ENCODE results near the gene OLAH. TPM values are rescaled to one million over a fixed set of nuclear protein-coding genes. Genes with fewer than 3 reads are reported as not detected.

The OLAH gene
- total RNA-seq, 1 experiment from 2014 or later, result not detected

DNA sequence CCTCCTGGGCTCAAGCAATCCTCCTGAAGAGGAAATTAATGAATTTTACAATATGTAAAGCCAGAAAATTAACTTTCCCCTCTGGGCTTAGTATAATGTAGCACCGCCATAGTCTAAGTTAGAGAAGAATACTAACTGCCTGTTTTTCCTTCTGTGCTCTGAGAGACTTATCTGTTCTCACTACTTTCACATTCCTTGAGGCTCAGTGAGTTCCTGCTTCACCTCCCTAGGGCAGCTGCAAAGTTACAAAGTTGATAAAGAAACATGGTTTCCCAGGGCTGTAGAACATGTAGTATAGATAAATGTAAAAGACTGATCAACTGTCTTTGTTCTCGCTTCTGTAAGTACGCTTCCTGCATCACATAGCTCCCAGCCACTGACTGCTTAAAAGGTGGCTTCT, 16.0 kb upstream of the OLAH start:
- H3K27me3 ChIP-seq (ENCODE audit: low read length), result no peaks in the 10 kb centered on the region
- no peak for DNase-seq
- H3K79me2 ChIP-seq (ENCODE audit: low read length), result no peaks in the 10 kb centered on the region
- no peak overlapping the region for H2AFZ ChIP-seq (ENCODE audit: low read length)
- H3K36me3 ChIP-seq (ENCODE audit: insufficient read depth, low read length), result no peaks in the 10 kb centered on the region
- no peak overlapping the region for H3K9ac ChIP-seq (ENCODE audit: low read length)
- no peak overlapping the region for H3K27ac ChIP-seq (ENCODE audit: low read length)
- H3K4me1 ChIP-seq (ENCODE audit: low read length), result no peaks in the 10 kb centered on the region
- no peaks in the 10 kb centered on the region for H4K20me1 ChIP-seq (ENCODE audit: insufficient read depth, low read depth, low read length)
- H3K4me3 ChIP-seq (ENCODE audit: low read length), result no peak overlapping the region
- no peaks in the 10 kb centered on the region for H3K9me3 ChIP-seq (ENCODE audit: low read length)
- H3K4me2 ChIP-seq (ENCODE audit: low read depth, low read length, poor library complexity, severe bottlenecking), result no peak overlapping the region
- H3K9me2 ChIP-seq (replicated peaks; ENCODE audit: insufficient read depth, low read length), result no peaks in the 10 kb centered on the region

DNA sequence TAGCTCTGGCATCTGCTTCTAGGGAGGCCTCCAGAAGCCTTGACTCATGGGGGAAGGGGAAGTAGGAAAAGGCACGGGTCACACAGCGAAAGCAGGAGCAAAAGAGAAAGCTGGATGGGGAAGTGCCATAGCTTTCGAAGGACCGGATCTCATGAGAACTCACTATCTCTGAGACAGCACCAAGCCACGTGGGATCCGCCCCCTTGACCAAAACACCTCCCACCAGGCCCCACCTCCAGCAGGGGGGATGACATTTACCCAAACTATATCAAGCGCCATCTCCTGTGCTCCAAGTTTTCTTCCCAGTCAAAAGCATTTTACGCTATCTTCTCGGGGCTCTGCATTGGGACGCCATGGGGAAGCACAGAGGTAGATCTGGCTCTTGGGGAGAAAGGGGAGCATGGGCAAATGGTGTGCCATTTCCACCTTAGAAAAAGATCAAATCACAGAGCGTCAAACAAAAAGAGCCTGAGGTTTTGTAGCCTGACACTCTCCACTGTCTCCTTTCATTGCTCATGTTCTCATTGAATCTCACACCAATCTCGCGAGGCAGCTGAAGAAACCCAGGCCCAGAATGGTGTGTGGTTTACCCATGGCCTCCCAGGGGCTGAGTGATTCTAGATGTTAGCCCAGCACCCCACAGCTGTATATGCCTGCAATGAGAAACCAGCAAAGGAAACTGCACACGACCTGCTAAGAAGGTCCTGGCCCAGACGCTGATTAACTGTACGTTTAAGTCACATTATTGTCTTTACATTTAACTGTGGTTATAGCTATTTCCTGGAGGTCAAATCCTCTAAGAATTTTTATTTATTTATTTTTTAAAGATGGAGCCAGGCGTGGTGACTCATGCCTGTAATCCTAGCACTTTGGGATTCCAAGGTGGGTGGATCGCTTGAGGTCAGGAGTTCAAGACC, 8.1 kb upstream of the OLAH start:
- H2AFZ ChIP-seq (ENCODE audit: low read length), result no peak overlapping the region
- H3K4me1 ChIP-seq (ENCODE audit: low read length), result peaks cover 11% of the 10 kb centered on the region
- no peaks in the 10 kb centered on the region for H3K36me3 ChIP-seq (ENCODE audit: insufficient read depth, low read length)
- H3K4me2 ChIP-seq (ENCODE audit: low read depth, low read length, poor library complexity, severe bottlenecking), result no peak overlapping the region
- no peak overlapping the region for H3K27ac ChIP-seq (ENCODE audit: low read length)
- no peaks in the 10 kb centered on the region for H3K9me3 ChIP-seq (ENCODE audit: low read length)
- H3K9me2 ChIP-seq (replicated peaks; ENCODE audit: insufficient read depth, low read length), result no peaks in the 10 kb centered on the region
- H3K9ac ChIP-seq (ENCODE audit: low read length), result no peak overlapping the region
- no peak overlapping the region for H3K4me3 ChIP-seq (ENCODE audit: low read length)
- H3K79me2 ChIP-seq (ENCODE audit: low read length), result no peaks in the 10 kb centered on the region
- H3K27me3 ChIP-seq (ENCODE audit: low read length), result no peaks in the 10 kb centered on the region
- DNase-seq, result no peak
- no peaks in the 10 kb centered on the region for H4K20me1 ChIP-seq (ENCODE audit: insufficient read depth, low read depth, low read length)

DNA sequence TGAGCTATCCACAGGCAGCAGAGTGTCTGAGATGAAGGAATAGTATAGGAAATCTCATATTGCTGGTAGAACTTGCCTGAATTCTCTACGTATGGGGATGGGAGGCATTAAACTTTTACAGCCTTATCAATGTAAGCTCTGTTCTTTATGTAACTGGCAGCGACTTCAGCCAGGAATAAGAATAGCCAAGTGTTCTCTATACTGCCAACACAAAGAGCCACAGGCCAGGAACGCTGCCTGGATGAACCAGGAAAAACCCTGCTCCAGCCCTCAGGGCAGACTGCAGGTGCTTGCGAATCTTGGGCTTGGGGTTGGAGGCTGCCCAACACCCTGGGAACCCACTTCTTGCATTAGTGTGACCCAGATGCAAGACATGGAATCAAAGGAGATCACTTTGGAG, 6.1 kb upstream of the OLAH start:
- H3K4me2 ChIP-seq (ENCODE audit: low read depth, low read length, poor library complexity, severe bottlenecking), result no peak overlapping the region
- no peak overlapping the region for H2AFZ ChIP-seq (ENCODE audit: low read length)
- H3K9me3 ChIP-seq (ENCODE audit: low read length), result no peaks in the 10 kb centered on the region
- H3K36me3 ChIP-seq (ENCODE audit: insufficient read depth, low read length), result no peaks in the 10 kb centered on the region
- H3K9me2 ChIP-seq (replicated peaks; ENCODE audit: insufficient read depth, low read length), result no peaks in the 10 kb centered on the region
- no peaks in the 10 kb centered on the region for H3K79me2 ChIP-seq (ENCODE audit: low read length)
- no peaks in the 10 kb centered on the region for H3K27me3 ChIP-seq (ENCODE audit: low read length)
- H3K27ac ChIP-seq (ENCODE audit: low read length), result no peak overlapping the region
- H3K9ac ChIP-seq (ENCODE audit: low read length), result no peak overlapping the region
- peaks cover 11% of the 10 kb centered on the region for H3K4me1 ChIP-seq (ENCODE audit: low read length)
- no peak overlapping the region for H3K4me3 ChIP-seq (ENCODE audit: low read length)
- no peaks in the 10 kb centered on the region for H4K20me1 ChIP-seq (ENCODE audit: insufficient read depth, low read depth, low read length)
- no peak for DNase-seq

DNA sequence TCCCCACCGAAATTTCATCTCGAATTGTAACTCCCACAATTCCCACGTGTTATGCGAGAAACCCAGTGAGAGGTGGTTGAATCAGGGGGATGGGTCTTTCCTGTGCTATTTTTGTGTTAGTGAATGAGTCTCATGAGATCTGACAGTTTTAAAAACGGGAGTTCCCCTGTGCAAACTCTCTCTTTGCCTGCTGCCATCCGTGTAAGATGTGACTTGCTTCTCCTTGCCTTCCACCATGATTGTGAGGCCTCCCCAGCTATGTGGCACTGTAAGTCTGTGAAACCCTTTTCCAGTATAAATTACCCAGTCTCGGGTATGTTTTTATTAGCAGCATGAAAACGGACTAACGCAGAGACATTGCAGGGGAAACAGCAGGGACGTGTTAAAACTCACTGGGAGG, 5.3 kb upstream of the OLAH start:
- no peak overlapping the region for H2AFZ ChIP-seq (ENCODE audit: low read length)
- H3K27ac ChIP-seq (ENCODE audit: low read length), result no peak overlapping the region
- DNase-seq, result no peak
- H3K27me3 ChIP-seq (ENCODE audit: low read length), result no peaks in the 10 kb centered on the region
- no peaks in the 10 kb centered on the region for H3K9me2 ChIP-seq (replicated peaks; ENCODE audit: insufficient read depth, low read length)
- no peaks in the 10 kb centered on the region for H3K79me2 ChIP-seq (ENCODE audit: low read length)
- H3K4me3 ChIP-seq (ENCODE audit: low read length), result no peak overlapping the region
- H4K20me1 ChIP-seq (ENCODE audit: insufficient read depth, low read depth, low read length), result no peaks in the 10 kb centered on the region
- no peaks in the 10 kb centered on the region for H3K9me3 ChIP-seq (ENCODE audit: low read length)
- H3K4me2 ChIP-seq (ENCODE audit: low read depth, low read length, poor library complexity, severe bottlenecking), result no peak overlapping the region
- H3K4me1 ChIP-seq (ENCODE audit: low read length), result peaks cover 11% of the 10 kb centered on the region
- no peaks in the 10 kb centered on the region for H3K36me3 ChIP-seq (ENCODE audit: insufficient read depth, low read length)
- no peak overlapping the region for H3K9ac ChIP-seq (ENCODE audit: low read length)

DNA sequence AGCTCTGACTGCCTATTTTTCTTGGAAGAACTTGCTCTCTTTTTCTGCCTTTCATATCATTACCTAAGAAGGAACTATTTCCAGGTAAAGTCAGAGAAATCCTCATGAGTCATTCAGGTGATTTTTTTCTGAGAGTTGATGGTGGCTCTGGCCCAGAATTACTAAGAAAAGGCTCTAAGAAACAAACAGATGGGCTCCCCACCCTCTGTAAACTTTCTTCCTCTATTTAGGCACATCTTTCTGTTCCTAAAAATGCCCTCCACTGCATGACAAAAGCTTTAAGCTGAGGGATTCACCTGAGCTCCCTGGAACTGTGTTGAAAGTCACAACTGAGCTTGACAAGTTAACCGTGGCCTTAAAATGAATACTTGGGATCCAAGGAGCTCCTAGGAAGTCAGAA, 1.6 kb downstream of the OLAH start:
- H3K27me3 ChIP-seq (ENCODE audit: low read length), result no peaks in the 10 kb centered on the region

DNA sequence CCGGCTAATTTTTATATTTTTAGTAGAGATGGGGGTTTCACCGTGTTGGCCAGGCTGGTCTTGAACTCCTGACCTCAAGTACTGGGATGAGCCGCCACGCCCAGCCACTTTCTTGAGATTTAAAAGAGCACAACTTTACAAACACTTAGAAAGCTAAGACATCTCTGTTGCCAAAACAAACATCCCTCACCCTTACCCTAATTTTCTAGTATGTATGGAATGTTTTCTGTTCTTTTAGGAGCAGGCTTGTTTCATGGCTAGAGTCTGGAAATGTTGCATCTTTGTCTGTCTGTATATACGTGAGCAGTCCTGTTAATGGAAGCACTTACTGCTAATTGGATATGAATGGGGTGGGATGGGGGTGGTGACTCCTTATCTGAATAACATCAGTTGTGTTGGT, 2.9 kb downstream of the OLAH start:
- Histone ChIP-seq H4K20me1 (ENCODE audit: insufficient read depth, low read depth, low read length) (no peaks in the 10 kb centered on the region), H2AFZ (ENCODE audit: low read length) (no peak overlapping the region), H3K9me3 (ENCODE audit: low read length) (no peaks in the 10 kb centered on the region), H3K79me2 (ENCODE audit: low read length) (no peaks in the 10 kb centered on the region), H3K27me3 (ENCODE audit: low read length) (no peaks in the 10 kb centered on the region), H3K4me3 (ENCODE audit: low read length) (no peak overlapping the region), H3K4me2 (ENCODE audit: low read depth, low read length, poor library complexity, severe bottlenecking) (no peak overlapping the region), H3K9ac (ENCODE audit: low read length) (no peak overlapping the region), H3K9me2 (replicated peaks; ENCODE audit: insufficient read depth, low read length) (no peaks in the 10 kb centered on the region), H3K4me1 (ENCODE audit: low read length) (no peaks in the 10 kb centered on the region), H3K27ac (ENCODE audit: low read length) (no peak overlapping the region), H3K36me3 (ENCODE audit: insufficient read depth, low read length) (no peaks in the 10 kb centered on the region)
- no peak for DNase-seq

More for the DNA sequence above, 1.6 kb downstream of the OLAH start:
- Histone ChIP-seq H4K20me1 (ENCODE audit: insufficient read depth, low read depth, low read length) (no peaks in the 10 kb centered on the region), H3K4me1 (ENCODE audit: low read length) (no peaks in the 10 kb centered on the region), H2AFZ (ENCODE audit: low read length) (no peak overlapping the region), H3K4me3 (ENCODE audit: low read length) (no peak overlapping the region), H3K9me2 (replicated peaks; ENCODE audit: insufficient read depth, low read length) (no peaks in the 10 kb centered on the region), H3K9me3 (ENCODE audit: low read length) (no peaks in the 10 kb centered on the region), H3K9ac (ENCODE audit: low read length) (no peak overlapping the region), H3K79me2 (ENCODE audit: low read length) (no peaks in the 10 kb centered on the region), H3K36me3 (ENCODE audit: insufficient read depth, low read length) (no peaks in the 10 kb centered on the region), H3K27ac (ENCODE audit: low read length) (no peak overlapping the region), H3K4me2 (ENCODE audit: low read depth, low read length, poor library complexity, severe bottlenecking) (no peak overlapping the region)
- no peak for DNase-seq

DNA sequence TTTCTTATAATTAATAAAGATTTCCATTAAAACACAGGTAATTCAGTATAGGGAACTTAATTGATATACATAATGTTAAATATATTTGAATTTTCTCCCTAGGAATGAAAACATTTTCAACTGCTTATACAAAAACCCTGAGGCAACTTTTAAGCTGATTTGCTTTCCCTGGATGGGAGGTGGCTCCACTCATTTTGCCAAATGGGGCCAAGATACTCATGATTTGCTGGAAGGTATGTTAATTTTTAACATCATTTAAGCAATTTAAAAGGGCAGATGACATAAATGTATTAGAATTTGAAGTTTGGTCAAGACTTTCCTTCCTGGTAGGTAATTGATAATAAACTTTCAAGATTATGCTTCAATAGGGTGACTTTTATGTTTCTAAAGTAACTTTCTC, 5.8 kb downstream of the OLAH start:
- Histone ChIP-seq H3K36me3 (ENCODE audit: insufficient read depth, low read length) (no peaks in the 10 kb centered on the region), H2AFZ (ENCODE audit: low read length) (no peak overlapping the region), H3K4me2 (ENCODE audit: low read depth, low read length, poor library complexity, severe bottlenecking) (no peak overlapping the region), H3K27me3 (ENCODE audit: low read length) (no peaks in the 10 kb centered on the region), H3K4me3 (ENCODE audit: low read length) (no peak overlapping the region), H3K4me1 (ENCODE audit: low read length) (no peaks in the 10 kb centered on the region), H4K20me1 (ENCODE audit: insufficient read depth, low read depth, low read length) (no peaks in the 10 kb centered on the region), H3K79me2 (ENCODE audit: low read length) (no peaks in the 10 kb centered on the region), H3K27ac (ENCODE audit: low read length) (no peak overlapping the region), H3K9ac (ENCODE audit: low read length) (no peak overlapping the region), H3K9me2 (replicated peaks; ENCODE audit: insufficient read depth, low read length) (no peaks in the 10 kb centered on the region), H3K9me3 (ENCODE audit: low read length) (no peaks in the 10 kb centered on the region)
- no peak for DNase-seq

DNA sequence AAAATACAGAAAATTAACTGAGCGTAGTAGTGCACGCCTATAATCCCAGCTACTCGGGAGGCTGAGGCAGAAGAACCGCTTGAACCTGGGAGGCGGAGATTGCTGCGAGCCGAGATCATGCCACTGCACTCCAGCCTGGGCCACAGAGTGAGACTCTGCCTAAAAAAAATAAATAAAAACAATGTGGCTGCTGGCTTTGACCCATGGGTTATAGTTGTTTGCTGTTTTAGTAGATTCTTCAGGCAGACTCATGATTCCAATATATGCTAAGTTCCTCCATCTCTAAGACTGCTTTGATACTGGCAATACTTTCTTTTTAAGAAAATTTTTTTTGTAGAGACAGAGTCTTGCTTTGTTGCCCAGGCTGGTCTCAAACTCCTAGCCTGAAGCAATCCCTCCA, 8.4 kb downstream of the OLAH start:
- no peaks in the 10 kb centered on the region for H3K4me1 ChIP-seq (ENCODE audit: low read length)
- no peaks in the 10 kb centered on the region for H3K27me3 ChIP-seq (ENCODE audit: low read length)
- no peak overlapping the region for H3K9ac ChIP-seq (ENCODE audit: low read length)
- H3K9me2 ChIP-seq (replicated peaks; ENCODE audit: insufficient read depth, low read length), result no peaks in the 10 kb centered on the region
- DNase-seq, result no peak
- no peaks in the 10 kb centered on the region for H3K79me2 ChIP-seq (ENCODE audit: low read length)
- H3K4me3 ChIP-seq (ENCODE audit: low read length), result no peak overlapping the region
- H3K36me3 ChIP-seq (ENCODE audit: insufficient read depth, low read length), result no peaks in the 10 kb centered on the region
- H2AFZ ChIP-seq (ENCODE audit: low read length), result no peak overlapping the region
- no peak overlapping the region for H3K4me2 ChIP-seq (ENCODE audit: low read depth, low read length, poor library complexity, severe bottlenecking)
- no peak overlapping the region for H3K27ac ChIP-seq (ENCODE audit: low read length)
- H3K9me3 ChIP-seq (ENCODE audit: low read length), result no peaks in the 10 kb centered on the region
- H4K20me1 ChIP-seq (ENCODE audit: insufficient read depth, low read depth, low read length), result no peaks in the 10 kb centered on the region

All from Karpas-422 (cell line).